GM12801 (cell line): ENCODE data around the gene FAHD1.

Source experiments
- TF ChIP-seq, protein P1 (sequence below): IDR thresholded peaks from one replicate; pipeline ENCODE4 v1.5.1; 2011; ENCODE audit warnings: control low read depth; ENCODE audit not compliant: insufficient read length; ENCODE audit errors: extremely low read depth

Gene FAHD1

DNA sequence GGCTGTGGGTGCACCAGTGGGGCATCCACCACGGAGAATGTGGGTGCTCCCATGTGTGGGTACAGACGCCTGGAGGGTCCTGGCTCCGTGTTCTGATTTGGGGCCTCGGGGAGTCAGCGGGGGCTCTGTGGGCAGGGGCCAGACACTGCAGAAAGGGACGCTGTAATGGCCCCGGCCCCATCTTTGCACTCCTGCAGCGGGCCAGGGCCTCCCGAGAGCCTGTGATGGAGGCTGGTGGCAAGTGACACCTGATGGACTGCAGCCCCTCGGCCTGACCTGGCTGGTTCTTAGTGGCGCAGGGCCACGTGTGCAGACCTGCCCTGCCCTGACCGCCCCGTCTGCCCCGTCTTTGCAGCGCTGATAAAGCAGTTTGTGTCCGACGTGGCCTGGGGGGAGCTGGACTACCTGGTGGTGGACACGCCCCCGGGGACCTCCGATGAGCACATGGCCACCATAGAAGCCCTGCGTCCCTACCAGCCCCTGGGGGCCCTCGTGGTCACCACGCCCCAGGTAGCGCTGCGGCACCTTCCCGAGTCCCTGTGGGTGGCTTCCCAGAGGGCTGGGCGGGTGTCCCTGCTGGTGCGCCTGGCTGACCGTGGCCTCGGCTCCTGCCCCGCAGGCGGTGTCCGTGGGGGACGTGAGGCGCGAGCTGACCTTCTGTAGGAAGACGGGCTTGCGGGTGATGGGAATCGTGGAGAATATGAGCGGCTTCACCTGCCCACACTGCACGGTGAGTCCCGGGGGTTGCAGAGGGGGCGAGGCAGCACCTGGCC lies 39.5 kb upstream of the FAHD1 start:
- TF ChIP-seq, protein P1, sequence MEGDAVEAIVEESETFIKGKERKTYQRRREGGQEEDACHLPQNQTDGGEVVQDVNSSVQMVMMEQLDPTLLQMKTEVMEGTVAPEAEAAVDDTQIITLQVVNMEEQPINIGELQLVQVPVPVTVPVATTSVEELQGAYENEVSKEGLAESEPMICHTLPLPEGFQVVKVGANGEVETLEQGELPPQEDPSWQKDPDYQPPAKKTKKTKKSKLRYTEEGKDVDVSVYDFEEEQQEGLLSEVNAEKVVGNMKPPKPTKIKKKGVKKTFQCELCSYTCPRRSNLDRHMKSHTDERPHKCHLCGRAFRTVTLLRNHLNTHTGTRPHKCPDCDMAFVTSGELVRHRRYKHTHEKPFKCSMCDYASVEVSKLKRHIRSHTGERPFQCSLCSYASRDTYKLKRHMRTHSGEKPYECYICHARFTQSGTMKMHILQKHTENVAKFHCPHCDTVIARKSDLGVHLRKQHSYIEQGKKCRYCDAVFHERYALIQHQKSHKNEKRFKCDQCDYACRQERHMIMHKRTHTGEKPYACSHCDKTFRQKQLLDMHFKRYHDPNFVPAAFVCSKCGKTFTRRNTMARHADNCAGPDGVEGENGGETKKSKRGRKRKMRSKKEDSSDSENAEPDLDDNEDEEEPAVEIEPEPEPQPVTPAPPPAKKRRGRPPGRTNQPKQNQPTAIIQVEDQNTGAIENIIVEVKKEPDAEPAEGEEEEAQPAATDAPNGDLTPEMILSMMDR: no peak

DNA sequence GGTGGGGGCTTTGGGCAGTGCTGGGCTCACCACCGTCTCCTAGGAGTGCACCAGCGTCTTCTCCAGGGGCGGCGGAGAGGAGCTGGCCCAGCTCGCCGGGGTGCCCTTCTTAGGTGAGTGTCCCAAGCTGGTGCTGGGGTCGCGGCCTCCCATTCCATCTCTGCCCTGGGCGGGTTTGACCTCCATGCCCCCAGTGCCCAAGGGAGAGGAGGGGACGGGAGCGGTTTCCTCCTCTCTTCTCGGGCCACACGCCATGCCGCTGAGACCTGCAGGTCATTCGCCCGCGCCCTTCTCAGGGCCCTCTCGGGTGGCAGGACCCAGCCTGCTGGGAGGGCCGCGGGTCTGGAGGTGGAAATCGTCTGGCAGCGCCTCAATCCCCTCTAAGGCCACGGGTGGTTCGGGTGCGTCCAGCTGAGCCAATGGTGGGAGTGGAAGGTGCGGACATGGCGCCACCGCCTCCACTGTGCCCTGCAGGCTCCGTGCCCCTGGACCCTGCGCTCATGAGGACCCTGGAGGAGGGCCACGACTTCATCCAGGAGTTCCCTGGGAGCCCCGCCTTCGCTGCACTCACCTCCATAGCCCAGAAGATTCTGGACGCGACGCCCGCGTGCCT lies 38.8 kb upstream of the FAHD1 start:
- TF ChIP-seq, protein P1: no peak

DNA sequence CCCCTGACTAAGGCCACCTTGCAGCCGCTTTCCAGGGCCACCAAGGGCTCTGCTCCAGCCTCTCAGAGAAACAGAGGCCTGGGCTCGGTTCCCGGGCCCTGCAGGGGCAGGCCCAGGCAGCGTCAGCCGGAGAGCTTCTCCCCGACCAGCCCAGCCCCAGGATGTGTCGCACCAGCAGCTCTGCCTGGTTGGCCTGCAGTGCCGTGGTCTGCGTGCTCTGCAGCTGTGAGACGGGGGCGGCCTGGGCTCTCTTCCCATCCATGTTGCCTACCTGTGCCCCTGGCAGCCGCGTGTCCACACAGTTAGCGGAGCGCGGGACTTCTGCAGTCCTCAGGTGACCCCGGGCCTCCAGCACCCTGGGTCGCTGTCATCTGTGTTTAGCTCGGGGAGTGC lies 38.3 kb upstream of the FAHD1 start:
- TF ChIP-seq, protein P1: no peak

DNA sequence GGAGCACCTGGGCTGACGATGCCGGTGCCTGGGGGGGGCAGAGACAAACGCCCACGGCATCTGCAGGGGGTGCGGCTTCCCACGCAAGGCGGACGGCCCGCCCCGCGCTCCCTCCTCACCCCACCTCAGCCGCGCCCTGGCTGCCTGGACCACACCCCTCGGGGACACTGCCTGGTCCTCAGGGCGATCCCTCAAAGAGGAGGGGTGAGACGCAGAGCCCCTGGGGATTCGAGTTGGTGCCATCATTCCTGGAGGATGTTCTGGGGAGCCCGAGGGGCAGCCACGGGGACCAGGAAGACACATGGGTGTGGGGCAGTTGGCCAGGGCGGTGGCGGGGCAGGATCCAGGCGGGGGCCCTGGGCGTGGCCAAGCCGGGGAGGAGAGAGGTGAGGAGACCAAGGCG lies 37.4 kb upstream of the FAHD1 start:
- TF ChIP-seq, protein P1: no peak

DNA sequence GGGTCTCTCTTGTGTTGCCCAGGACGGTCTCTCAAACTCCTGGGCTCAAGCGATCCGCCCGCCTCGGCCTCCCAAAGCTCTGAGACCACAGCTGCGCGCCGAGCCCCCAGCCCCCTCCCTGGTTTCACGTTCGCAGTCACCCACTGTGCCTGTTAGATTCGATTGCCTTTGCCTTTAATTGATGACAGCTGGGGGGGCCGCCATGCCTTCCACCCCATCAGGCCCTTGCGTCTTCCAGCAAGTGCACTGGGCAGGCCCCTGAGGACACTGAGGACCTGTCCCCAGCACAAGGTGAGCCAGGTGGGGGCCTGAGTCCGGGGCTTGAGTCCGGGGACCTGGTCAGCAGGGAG lies 36.8 kb upstream of the FAHD1 start:
- TF ChIP-seq, protein P1: no peak

DNA sequence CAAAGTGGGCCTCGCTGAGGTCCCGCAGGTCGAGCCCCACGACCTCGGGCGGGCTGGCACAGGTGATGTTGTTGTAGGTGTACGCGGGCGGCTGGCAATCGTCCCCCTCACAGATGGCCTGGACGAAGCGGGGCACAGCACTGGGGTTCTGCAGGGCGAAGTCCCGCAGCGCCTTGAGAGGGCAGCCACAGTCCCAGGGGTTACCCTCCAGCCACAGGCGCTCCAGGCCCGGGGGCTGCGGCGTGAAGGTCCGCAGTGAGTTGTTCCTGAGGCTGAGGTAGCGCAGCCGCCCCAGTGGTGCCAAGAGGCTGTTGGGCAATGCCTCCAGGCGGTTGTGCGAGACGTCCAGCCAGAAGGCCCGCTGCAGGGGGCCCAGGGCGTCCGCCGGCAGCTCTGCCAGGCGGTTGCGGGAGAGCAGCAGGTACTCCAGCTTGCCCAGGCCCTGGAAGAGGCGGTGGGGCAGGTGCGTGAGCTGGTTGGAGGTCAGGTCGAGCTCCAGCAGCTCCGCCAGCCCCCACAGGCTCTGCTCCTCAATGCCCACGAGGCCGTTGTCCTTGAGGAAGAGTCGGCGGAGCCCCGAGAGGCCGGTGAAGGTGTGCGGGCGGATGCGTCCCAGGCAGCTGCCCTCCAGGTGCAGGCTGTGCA lies 36.3 kb upstream of the FAHD1 start:
- TF ChIP-seq, protein P1: no peak

DNA sequence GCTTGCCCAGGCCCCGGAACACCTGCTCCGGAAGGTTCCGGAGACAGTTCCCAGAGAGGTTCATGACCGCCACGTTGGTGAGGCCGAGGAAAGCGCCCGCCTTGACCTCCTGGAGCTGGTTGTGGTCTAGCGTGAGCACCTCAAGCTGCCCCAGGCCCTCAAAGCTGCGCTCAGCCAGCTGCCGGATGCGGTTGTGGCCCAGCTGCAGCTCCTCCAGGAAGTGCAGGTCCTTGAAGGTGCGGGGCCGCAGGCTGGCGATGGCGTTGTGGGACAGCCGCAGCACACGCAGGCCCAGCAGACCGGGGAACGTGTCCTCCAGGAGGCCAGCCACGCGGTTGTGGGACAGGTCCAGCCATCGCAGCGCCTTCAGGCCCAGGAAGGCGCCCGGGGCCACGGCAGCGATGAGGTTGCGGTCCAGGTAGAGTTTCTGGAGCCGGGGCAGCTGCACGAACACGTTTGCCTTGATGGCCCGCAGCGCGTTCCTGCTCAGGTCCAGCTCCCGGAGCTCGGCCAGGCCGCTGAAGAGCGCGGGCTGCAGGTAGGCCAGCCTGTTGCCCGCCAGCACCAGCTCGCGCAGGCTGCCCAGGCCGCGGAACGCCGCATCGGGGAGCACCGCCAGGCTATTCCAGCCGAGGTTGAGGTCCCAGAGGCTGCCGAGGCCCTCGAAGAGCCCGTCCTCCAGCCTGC lies 35.6 kb upstream of the FAHD1 start:
- TF ChIP-seq, protein P1: no peak
